Heart right ventricle (tissue), 16 donors: ENCODE measurements around the gene PAQR8. TPM values are rescaled to one million over a fixed set of nuclear protein-coding genes. Genes with fewer than 3 reads are reported as not detected.

Experiments
- ATAC-seq, 8 donors: fragments of 200-7000 bp; cut with Tn5 transposase; one replicate each; pipeline ENCODE4 v1.9.1; 2020; ENCODE audit warnings: mild to moderate bottlenecking in 8 of 8, moderate library complexity in 8 of 8, moderate number of reproducible peaks in 1 of 8
- DNase-seq, 2 donors: peaks; one replicate each; pipeline ENCODE4 v3.0.0-alpha.2; 2020
- H3K27ac ChIP-seq, 10 donors: fragments of 200-600 bp; sonication (generic) in 2 of 10; one replicate each; pipeline versions ENCODE4 v1.5.0 to v1.8.0; 2020 to 2022; ENCODE audit warnings: mild to moderate bottlenecking in 3 of 10
- H3K27me3 ChIP-seq, 7 donors: fragments of 200-600 bp; one replicate each; pipeline ENCODE4 v1.8.0; 2021 to 2022; ENCODE audit warnings: mild to moderate bottlenecking in 2 of 7
- H3K36me3 ChIP-seq, 9 donors: fragments of 200-600 bp; sonication (generic) in 1 of 9; one replicate each; pipeline versions ENCODE4 v1.5.0 to v1.8.0; 2020 to 2022; ENCODE audit warnings: mild to moderate bottlenecking in 2 of 9
- H3K4me1 ChIP-seq, 9 donors: fragments of 200-600 bp; sonication (generic) in 1 of 9; one replicate each; pipeline versions ENCODE4 v1.5.0 to v1.8.0; 2020 to 2022; ENCODE audit warnings: mild to moderate bottlenecking in 4 of 9
- H3K4me3 ChIP-seq, 10 donors: fragments of 200-600 bp; sonication (generic) in 2 of 10; one replicate each; pipeline versions ENCODE4 v1.5.0 to v1.8.0; 2020 to 2022; ENCODE audit warnings: mild to moderate bottlenecking in 7 of 10, moderate library complexity in 2 of 10
- H3K9me3 ChIP-seq, 11 donors: fragments of 200-600 bp in 10 of 11; sonication (generic) in 2 of 11; one replicate each; pipeline versions ENCODE4 v1.5.0 to v1.8.0; 2013 to 2022; ENCODE audit warnings: mild to moderate bottlenecking in 2 of 11, control low read depth in 1 of 11, moderate library complexity in 1 of 11
- CTCF ChIP-seq, 9 donors: fragments of 200-600 bp; sonication (generic) in 2 of 9; IDR thresholded peaks; one replicate each; pipeline versions ENCODE4 v1.5.0 to v1.8.0; 2021 to 2022; ENCODE audit warnings: antibody characterized with exemption in 9 of 9, mild to moderate bottlenecking in 5 of 9, moderate library complexity in 1 of 9
- WGBS, 2 donors: extraction: QIAGEN DNeasy Blood & Tissue Kit; methylation state at CpG; one replicate each; pipeline ENCODE4 v1.1.7; 2013; ENCODE audit warnings: inconsistent platforms in 1 of 2; 5-methylcytosine and 5-hydroxymethylcytosine counted together
- intact Hi-C, 10 donors: fragments of 100-400 bp; cut with DNase I; formaldehyde crosslinking; loops; one replicate each; pipeline versions ENCODE4 v1.11.1 to v1.14.2; 2022
- polyA plus RNA-seq, 2 donors: library from polyadenylated mRNA; stranded (reverse); fragments of 200-250 nt; gene quantifications; one replicate each; pipeline ENCODE4 v1.2.3, GENCODE V29; 2013
- total RNA-seq, 10 donors: library from RNA; stranded (reverse); fragmentation: NEBNext Ultra II Directional in 3 of 10; extraction: Animal tissue kit (Norgen Biotek cat#: 25700) in 3 of 10; gene quantifications; one replicate each; pipeline versions ENCODE4 v1.2.1 to v1.2.4, GENCODE V29; 2021 to 2023
- donor health status: Arrhythmogenic right ventricular cardiomyopathy.
- donor health status: ischemic (EF 13 %, LVEDD 7.1; RV severe dilation, severe dysfunction).
- donor health status: healthy with polysubstance abuse.
- donor health status: DM: no; HTN: yes; CAD: no.
- donor health status: DM: no; HTN: no; CAD: no.
- donor health status: ischemic (EF 25% LVEDD 6.9; RV normal size, moderate dysfunction).
- donor health status: ischemic (EF 25% LVEDD 5.7; RV mildly dilated, moderate dysfunction).
- donor health status: healthy.
- donor health status: DM: yes; HTN: yes; CAD: no.
- donor health status: Ischemic cardiomyopathy.
- donor health status: ischemic (EF 35%, LVEDD 5.7; RV mildly dilated, moderate dysfunction).
- donor health status: nonischemic (EF 11% LVEDD 7.7; RV severe dilation, severe dysfunction).
- donor health status: DM: yes; HTN: yes; CAD: no.
- donor health status: PGD.
- donor health status: ischemic (EF 29% LVEDD 5.4; RV normal size, mild dysfunction).
- donor health status: nonischemic (EF 23%, LVEDD 6.1; RV moderate dilation, normal function).

Gene PAQR8
- total and polyA plus RNA-seq, 12 donors, result 1.0 to 6.3 (median 2.8) TPM

DNA sequence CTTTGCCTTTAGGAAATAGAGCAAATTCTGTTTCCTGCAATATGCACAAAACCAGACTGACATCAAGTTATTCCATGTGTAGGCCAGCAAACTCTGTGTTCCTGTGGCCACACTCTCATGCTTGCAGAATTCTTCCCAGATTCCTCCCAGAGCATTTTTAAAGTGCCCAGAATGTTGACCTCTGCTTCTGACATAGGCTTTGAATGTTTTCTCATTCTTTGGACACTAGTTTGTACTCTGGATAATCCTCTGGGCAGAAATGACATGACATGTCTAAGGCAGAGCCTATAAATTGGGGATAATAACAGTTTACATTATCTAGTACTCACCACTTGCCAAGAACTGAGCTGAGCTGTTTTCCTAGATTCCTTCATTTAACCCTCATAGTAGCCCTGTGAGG, 49.0 kb downstream of the PAQR8 start:
- DNase-seq (no peak), ATAC-seq (no peak)
- H3K4me3 ChIP-seq, result no peak overlapping the region
- no peaks in the 10 kb centered on the region for H3K9me3 ChIP-seq
- H3K36me3 ChIP-seq, result no peaks in the 10 kb centered on the region
- peaks cover 0 to 2% (median 0%) of the 10 kb centered on the region in 7 donors for H3K27me3 ChIP-seq
- TF ChIP-seq CTCF (IDR thresholded peaks at IDR 0.05), result no peak
- H3K4me1 ChIP-seq, result peaks cover 0 to 9% (median 0%) of the 10 kb centered on the region in 9 donors
- intact Hi-C loops, result loop anchor here in 3 of 10 donors (5.0 to 10.0 kb wide), 3 partner anchors 186 to 584 kb away; partner anchors contain the start of gene GSTA4 (in 1 of the 3)
- H3K27ac ChIP-seq, result no peak overlapping the region

GRCh38 chr6:52411911-52412310, 50.0 kb downstream of the PAQR8 start:
- intact Hi-C loops, result loop anchor here in 3 of 10 donors (5.0 to 10.0 kb wide), 3 partner anchors 185 to 583 kb away; partner anchors contain the start of gene GSTA4 (in 1 of the 3)
- no peak for TF ChIP-seq CTCF (IDR thresholded peaks at IDR 0.05)
- Histone ChIP-seq H3K27ac (no peak overlapping the region), H3K27me3 (peaks cover 0 to 2% (median 0%) of the 10 kb centered on the region in 7 donors), H3K36me3 (no peaks in the 10 kb centered on the region), H3K4me1 (peaks cover 0 to 18% (median 3%) of the 10 kb centered on the region in 9 donors), H3K9me3 (no peaks in the 10 kb centered on the region), H3K4me3 (no peak overlapping the region)
- ATAC-seq, result no peak
- 92 to 94% methylated on average over 4 of the region's 4 CpGs for WGBS, 2 donors
- DNase-seq, result no peak

DNA sequence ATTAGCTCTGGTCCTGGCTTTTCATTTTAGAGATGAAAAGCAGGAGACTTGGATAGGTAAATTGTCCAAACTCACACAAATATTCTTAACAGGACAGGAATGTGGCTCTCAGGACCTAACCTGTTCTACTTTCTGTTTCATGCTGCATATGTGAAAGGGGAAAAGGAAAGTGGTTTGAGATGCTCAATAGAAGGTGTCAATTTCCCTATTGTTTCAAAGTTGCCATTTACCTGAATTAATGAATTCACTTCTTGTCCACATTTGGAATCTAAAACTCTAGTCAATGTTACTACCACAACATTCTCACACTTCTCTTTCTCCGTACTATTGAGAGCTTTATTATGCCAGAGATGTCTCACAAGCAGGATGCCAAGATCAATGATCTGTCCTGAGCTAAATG, 53.4 kb downstream of the PAQR8 start:
- intact Hi-C loops, result loop anchor here in 9 of 10 donors (5.0 to 10.0 kb wide), 6 partner anchors 87 to 579 kb away; partner anchors contain the start of genes TRAM2 (in 6 of the 9) and GSTA4 (in 1 of the 9)
- 90 to 95% methylated on average over 1 of the region's 1 CpG for WGBS, 2 donors
- ATAC-seq, result no peak

DNA sequence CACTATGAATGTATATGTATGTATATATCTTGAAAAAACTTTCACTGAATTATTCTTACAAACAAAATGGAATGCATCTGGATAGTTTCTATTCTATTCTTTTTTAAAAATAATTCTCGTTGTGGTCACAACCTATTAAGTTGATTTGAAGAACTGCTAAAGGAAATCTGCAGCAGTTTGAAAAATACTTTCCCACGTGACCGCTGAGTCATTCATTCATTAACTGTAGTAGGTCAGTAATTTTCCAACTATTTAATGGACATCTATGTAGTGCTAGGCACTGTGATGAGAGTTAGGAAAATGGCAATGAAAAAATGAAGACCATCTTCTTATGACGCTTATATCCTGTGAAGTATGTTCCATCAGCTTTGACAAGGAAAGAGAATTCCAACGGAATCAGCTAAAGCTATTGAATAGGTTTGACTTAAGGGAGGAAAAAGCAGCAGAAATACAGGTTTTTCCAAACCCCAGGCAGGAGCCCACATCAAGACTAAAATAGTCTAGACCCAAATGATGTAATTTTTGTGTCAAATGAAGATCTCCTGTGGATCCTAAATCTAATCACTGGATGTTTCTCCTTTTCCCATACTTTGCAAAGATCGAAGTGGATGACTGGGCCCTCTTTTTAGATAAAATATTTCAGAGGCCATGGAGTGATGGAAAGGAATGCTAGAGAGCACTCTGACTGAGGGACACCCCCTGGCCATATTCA, 54.1 kb downstream of the PAQR8 start:
- intact Hi-C loops, result loop anchor here (1.0 to 10.0 kb wide), 14 partner anchors 83 to 579 kb away; partner anchors contain the start of genes TRAM2 (in 7 of the 10) and GSTA4 (in 1 of the 10)
- Histone ChIP-seq H3K9me3 (no peaks in the 10 kb centered on the region), H3K27ac (peak overlapping the region in 1 of 10 donors; percentile 85), H3K36me3 (no peaks in the 10 kb centered on the region), H3K27me3 (peaks cover 0 to 2% (median 0%) of the 10 kb centered on the region in 7 donors), H3K4me3 (no peak overlapping the region), H3K4me1 (peaks cover 0 to 48% (median 21%) of the 10 kb centered on the region in 9 donors)
- no peak for DNase-seq
- ATAC-seq, result no peak
- TF ChIP-seq CTCF (IDR thresholded peaks at IDR 0.05), result no peak
- 64 to 65% methylated on average over 6 of the region's 6 CpGs for WGBS, 2 donors

More for the DNA sequence above, 53.4 kb downstream of the PAQR8 start:
- no peak overlapping the region for H3K27ac ChIP-seq
- no peak for DNase-seq
- H3K4me1 ChIP-seq, result peaks cover 0 to 41% (median 18%) of the 10 kb centered on the region in 9 donors
- H3K9me3 ChIP-seq, result no peaks in the 10 kb centered on the region
- no peak overlapping the region for H3K4me3 ChIP-seq
- peaks cover 0 to 2% (median 0%) of the 10 kb centered on the region in 7 donors for H3K27me3 ChIP-seq
- no peak for TF ChIP-seq CTCF (IDR thresholded peaks at IDR 0.05)
- no peaks in the 10 kb centered on the region for H3K36me3 ChIP-seq
